GM18511 (cell line): Measurements from ENCODE around the gene GPR17.

Experiments used
- ATAC-seq: cut with Tn5 transposase; IDR thresholded peaks from one replicate; pipeline ENCODE4 v1.9.1; 2021; ENCODE audit warnings: mild to moderate bottlenecking, moderate library complexity; ENCODE audit not compliant: unreplicated experiment

GPR17 gene

DNA sequence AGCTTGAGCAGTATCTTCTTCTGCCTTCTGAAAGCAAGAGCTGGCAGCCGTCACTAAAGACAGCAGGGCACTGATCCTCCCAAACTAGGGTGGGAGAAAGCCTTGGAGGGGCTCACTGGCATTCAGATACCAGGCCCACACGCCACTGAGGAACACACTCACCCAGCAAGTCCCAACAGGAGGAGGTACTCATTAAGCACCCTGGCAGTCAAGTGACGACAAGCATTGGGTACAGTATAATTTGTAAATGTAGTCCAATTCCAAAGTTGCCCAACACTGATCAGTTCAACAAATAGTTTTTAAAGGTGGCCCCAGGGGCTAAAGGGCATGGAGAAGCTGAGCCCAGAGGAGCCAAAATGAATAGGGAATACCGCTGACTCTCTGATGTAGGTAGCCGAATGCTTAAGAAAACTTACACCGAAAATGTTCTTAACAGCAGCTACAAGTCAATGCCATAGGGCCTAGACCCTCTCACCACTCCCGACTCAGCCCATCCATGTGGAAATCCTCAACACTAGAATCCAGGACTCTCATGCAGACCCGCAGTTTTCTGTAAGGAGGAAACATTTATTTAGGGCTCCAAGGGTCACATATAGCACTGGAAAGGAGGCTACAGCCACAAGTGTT is 19.4 kb downstream of the GPR17 start:
- no peak for ATAC-seq

DNA sequence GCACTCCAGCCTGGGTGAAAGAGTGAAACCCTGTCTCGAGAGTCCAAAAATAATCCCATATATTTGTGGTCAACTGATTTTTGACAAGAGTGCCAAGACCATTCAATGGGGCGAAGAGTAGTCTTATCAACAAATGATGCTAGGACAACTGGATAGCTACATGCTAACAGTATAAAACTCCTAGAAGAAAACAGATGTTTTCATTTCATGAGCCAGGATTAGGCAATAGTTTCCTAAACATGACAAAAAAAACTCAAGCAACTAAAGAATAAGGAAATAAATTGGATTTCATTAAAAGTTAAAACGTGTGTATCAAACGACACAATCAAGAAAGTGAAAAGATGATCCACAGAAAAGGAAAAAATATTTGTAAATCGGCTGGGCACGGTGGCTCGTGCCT is 23.1 kb downstream of the GPR17 start:
- ATAC-seq, result no peak

DNA sequence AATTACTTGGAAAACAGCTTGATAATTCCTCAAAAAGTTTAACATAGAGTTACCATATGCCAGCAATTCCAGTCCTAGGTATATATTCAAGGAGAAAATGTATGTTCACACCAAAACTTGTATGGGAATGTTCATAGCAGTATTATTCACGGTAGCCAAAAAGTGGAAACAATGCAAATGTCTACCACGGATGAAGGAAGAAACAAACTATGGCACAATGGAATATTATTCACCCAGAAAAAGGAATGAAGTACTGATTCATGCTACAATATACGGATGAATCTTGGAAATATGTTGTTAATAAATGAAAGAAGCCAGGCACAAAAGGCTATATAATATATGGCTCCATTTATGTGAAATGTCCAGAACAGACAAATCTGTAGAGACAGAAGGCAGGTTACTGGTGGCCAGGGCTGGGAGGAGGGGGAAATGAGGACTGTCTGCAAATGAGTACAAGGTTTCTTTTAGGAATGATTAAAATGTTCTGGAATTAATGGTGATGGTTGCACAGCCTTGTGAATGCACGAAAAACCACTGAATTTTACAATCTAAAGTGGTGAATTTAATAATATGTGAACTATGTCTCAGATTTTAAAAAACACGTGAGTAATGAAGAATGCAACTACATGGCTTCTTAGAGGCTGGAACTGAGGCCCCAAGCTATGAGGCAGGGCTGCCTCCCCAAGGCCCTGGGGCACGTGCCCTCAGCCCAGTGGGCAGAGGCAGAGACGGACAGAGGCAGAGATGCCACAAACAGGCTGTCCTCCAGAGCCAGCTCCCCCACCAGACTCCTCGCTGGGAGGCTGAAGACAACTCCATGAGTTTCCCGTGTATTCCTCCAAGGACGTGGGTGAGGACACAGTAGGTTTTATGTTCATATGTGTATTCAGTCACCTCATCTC is 24.4 kb downstream of the GPR17 start:
- ATAC-seq, result no peak

DNA sequence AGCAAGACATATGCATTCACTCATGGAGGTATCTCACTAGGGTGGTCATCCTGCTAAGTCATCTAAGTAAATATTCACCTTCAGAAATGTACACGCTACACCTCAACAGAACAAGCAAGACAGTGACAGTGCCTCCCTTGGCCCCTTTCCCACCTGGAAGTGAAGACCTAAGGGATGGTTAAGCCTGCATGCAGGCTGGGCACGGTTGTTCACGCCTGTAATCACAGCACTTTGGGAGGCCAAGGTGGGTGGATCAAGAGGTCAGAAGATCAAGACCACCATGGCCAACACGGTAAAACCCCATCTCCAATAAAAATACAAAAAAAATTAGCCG is 25.0 kb downstream of the GPR17 start:
- ATAC-seq, result no peak

DNA sequence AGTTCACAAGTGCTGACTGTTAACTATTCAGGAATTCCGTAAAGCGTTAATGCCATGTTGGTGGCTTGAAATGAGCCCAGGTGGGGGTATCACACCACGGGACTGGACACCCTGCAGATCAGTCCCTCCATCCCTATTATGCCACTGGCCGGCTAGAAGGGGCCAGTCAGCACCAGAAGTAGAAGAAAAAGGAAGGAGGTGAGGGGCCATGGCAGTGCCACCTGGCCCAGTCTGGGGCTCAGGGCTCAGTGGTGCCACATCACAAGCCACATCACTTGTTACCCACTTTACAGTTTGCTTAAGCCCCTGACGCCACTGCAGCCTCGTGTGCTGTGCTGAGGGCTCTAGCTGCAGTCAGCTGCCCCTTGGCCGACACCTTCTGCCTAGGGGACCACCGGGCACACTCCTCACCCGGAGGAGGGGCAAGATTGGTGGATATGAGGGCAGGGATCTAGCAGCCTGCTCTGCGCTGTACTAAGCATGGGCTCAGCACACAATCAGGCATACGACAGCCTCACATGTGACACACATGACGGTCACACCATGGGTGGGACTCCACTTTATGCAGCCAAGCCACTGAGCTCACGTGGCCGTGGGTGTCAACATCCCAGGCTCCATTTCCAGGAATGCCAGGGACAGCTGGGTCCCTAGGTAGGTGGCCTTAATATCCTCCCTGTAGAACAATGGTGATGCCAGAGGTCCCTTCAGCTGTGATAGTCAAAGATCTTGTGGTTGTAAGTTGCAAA is 25.8 kb downstream of the GPR17 start:
- ATAC-seq, result no peak

DNA sequence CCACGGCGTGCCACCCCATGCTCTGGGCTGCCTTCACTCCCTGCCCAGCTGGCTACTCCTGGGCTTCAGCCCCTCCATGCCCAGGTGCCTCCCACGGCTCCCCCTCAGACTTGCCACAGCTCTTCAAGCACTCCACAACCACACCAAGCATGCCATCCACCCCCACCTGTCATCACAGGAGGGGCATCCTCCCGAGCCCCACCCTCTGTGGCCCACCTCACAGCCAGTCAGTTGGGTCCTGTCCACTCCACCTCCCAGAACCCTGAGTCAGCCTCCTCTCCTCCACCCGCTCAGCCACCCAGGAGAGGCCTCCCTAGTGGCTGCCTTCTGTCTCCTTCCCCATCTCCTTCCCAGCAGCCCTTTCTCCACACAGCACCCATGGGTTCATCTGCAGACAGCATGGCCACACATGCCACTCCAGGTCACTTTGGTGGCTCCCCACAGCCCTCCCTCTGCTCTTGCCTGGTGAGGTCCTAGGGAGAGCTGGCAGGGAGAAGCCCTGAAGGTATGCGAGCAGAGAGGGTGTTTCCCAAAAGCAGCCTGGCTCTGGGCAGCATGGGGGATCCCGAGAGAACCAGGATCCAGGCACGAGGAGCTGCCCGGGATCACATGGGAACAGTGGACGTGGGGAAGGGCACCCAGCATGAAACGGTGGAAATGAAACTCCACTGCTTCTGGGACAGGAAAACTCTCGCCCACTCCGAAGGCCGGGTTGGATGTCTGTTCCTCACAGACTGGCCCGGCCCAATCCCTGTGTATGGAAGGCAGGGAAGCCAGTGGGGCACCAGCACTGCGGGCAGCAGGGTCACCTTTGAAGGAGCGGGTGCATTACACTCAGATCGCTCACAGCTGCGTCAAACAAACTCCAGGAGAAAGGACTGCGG is 26.6 kb downstream of the GPR17 start:
- no peak for ATAC-seq

- ATAC-seq, result no peak
Observed at GRCh38 chr2:127673291-127674069, 27.5 kb downstream of the GPR17 start.

DNA sequence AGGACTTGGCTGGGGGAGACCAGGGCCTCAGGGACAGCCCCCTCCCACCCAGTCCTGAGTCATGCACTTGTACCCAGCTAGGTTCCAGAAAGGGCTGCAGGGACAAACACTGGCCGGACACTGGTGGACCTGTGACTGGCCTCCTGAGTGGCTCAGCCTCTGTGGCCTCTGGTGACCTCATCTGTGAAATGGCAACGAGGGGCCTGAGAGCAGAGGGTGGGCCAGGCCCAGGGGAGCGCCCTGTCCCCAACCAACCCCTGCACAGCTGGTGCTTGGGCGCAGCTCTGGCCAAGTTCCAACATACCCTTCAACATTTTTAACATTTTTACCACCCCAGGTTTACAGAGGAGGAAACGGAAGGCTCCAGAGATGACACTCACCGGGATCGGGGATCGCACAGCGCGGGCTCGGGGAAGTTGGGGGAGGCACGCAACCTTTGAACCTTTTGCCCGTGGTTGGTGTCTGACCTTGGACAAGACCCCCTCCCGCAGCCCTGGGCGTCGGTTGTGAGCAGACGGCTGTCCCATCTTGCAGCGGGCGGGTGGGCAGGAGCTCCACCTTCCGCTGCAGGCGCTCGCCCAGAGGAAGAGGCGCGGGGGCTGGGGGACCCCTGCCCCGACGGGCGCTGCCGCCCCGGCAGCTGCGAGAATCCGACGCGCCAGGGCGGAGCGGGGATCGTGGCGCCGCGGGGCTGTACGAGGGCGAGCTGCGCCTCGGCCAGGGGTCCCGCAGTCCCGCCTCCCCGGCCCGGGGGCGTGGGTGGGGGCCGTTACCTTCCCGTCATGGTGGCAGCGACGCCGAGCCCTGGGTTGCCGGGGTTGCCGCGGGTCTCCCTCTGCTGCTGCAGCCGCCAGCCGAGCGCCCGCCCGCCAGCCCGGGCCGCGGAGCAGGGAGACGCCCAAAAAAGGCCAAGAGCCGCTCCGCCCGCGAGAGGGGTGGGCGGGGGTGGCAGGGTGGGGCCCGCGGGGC is 28.6 kb downstream of the GPR17 start:
- ATAC-seq, result no peak

DNA sequence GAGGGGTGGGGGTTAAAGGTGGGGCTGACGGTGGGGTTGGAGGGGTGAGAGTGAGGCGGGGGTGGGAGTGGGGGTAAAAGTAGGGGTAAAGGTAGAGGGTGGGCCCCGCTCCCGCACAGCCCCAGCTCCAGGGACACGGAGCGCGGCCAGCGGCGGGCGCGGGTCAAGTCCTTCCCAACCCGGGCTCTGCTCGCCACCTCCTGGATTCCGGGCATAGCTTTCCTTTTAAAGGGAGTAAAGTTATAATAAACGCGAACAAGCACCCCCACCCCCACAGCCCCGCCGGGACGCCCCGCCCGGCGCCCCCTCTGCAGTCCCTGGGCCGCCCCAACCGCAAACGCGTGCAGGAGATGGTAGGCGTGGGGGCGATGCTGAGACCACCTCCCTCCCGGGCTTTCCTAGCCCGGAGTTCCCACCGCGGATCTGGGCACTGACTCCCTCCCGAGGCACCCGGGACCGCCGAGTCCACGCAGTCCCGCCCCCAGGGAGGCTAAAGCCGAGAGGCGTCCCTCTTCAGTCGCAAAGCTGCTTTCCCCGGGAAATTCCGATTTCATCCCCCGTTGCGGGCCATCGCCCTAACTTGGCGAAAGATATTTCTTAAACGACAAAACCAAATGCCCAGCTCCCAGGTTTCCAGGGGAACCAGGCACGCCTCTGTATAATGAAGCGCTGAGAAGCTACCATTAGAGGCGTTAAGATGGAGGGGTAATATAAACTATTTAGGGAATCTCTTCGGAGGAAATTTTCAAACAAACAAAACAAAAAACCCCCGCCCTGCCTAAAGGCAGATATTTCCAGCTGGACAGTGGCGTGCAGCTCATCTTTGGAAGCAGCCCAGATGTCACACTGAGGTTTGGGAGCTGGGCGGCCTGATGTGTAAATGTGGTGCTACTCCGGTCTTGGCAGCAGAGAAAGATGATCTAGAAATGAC is 29.6 kb downstream of the GPR17 start, which contains the start of gene LIMS2:
LIMS2 (minus strand) TSS at position 200 of the 931 bp plus-strand sequence. CDS start 506 bp downstream, outside the sequence.
- no peak for ATAC-seq

GRCh38 chr2:127676906-127677305 is 31.0 kb downstream of the GPR17 start:
- no peak for ATAC-seq

- ATAC-seq, result no peak
Observed at GRCh38 chr2:127678531-127678930, 32.6 kb downstream of the GPR17 start.

- ATAC-seq, result no peak
Observed at GRCh38 chr2:127678991-127679390, 33.0 kb downstream of the GPR17 start.

- ATAC-seq, result no peak
Observed at GRCh38 chr2:127679680-127680361, 33.9 kb downstream of the GPR17 start.

DNA sequence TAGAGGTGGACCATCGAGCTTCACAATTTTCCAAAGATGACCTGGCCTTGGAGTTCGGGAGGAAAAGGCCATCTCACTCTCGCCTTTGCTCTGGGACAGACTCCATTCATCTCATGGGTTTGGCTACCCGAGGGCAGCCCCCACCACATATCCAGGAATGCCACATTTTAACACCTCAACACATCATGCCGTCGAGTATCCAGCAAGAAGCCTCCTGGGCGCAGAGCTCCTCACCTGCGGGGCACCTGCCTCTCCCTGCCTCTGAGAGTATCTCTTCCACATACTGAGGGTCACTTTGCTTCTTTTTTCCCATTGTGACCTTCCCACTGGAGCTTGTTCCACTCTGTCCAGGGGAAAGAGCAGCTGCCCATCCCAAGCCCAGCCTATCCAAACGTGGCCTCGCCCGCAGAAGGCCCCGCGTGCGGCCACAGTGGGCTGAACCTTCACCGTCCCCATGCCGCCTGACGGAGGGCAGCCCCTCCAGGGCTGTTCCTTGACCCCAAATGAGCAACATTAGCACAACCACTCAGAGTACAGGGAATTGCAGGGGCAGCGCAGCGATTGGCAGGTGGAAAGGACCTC is 34.8 kb downstream of the GPR17 start:
- ATAC-seq, result no peak

DNA sequence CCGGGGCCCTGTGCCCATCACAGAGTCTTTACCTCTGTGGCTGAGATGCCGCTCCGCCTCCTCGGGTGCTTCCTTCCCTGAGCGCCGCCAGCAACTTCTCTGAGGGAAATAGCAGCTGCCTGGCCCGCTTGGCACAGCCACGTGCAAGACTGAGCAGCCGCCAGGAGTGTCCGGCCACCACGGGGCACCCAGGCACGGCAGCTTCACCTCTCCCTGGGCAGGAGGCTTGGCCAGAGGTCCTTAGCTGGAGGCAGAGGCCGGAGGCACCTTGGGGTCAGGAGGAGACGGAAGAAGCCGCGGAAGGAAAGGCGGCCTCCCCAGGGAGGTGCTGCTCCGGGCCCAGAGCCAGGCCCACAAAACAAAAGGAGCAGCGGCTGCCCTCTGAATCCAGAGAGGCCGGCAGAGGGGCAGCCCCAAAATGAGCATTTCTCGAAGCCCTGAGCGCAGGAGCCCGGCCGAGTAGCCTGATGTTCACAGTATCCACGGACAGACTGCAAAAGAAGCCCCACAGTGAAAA is 35.4 kb downstream of the GPR17 start:
- no peak for ATAC-seq
